GM20000 (cell line): ENCODE measurements around the gene C16orf78.

ENCODE experiments used
- DNase-seq: peaks from one replicate; pipeline ENCODE4 v3.0.0; 2012; ENCODE audit warnings: low spot score
- CTCF ChIP-seq: IDR thresholded peaks from 2 replicates; pipeline ENCODE4 v1.5.1; 2012; ENCODE audit warnings: mild to moderate bottlenecking, control low read depth; ENCODE audit errors: extremely low read depth, missing control alignments

The C16orf78 gene

GRCh38 chr16:49350265-49351095 lies 23.1 kb upstream of the C16orf78 start:
- TF ChIP-seq CTCF = peak; percentile 77
- peak; percentile 67 for DNase-seq

GRCh38 chr16:49351096-49351487 lies 22.5 kb upstream of the C16orf78 start:
- TF ChIP-seq CTCF = no peak
- no peak for DNase-seq

GRCh38 chr16:49352892-49353291 lies 20.7 kb upstream of the C16orf78 start:
- TF ChIP-seq CTCF = no peak
- no peak for DNase-seq

GRCh38 chr16:49353680-49354079 lies 19.9 kb upstream of the C16orf78 start:
- no peak for TF ChIP-seq CTCF
- no peak for DNase-seq

- TF ChIP-seq CTCF = no peak
- DNase-seq = no peak
Observed at GRCh38 chr16:49354101-49354500, 19.5 kb upstream of the C16orf78 start.

GRCh38 chr16:49354991-49355390 lies 18.6 kb upstream of the C16orf78 start:
- no peak for DNase-seq
- no peak for TF ChIP-seq CTCF

- no peak for TF ChIP-seq CTCF
- DNase-seq = no peak
Observed at GRCh38 chr16:49355933-49356665, 17.5 kb upstream of the C16orf78 start.
